ENCODE results near the gene BAIAP2L1.

The BAIAP2L1 gene

DNA sequence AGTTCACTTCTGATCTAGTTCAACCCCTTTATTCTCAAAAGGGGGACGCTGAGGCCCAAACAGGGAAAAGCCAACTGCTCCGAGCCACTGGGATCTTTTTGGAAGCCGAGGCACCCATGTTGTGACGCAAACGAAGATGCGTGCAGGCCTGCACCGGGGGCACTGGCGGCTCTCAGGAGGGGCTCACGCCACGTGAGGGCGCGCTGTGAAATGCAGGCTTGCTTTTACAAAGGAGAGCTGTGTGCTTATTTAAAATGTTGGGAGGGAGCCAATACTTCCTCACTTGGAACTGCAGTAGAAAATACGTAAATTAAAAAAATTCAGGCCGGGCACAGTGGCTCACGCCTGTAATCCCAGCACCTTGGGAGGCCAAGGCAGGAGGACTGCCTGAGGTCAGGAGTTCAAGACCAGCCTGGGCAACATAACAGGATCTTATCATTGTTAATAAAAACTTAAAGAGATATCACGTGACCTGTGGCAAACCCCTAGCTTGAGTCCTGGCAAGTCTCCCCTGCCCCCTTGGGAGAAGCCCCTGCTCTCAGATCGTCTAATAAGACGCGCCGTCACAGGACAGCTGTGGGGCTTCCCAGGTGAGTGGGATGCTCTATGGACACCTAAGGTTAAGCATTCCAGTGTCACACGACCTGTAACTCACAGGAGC, 103.1 kb downstream of the BAIAP2L1 start:
- H2AFZ ChIP-seq (ENCODE audit: low read depth, low read length), result no peak overlapping the region
- H3K23ac ChIP-seq (ENCODE audit: low read length in 2 of 2), result no peak overlapping the region
- H3K36me3 ChIP-seq (ENCODE audit: control insufficient read depth in 1 of 2, insufficient read depth in 2 of 2, low read depth in 1 of 2, low read length in 2 of 2), result peaks cover 60 to 76% of the 10 kb centered on the region in 2 experiments
- no peaks in the 10 kb centered on the region for H3K9me3 ChIP-seq (ENCODE audit: control insufficient read depth, low read length)
- DNase-seq, result no peak
- no peak overlapping the region for H3K14ac ChIP-seq (ENCODE audit: low read length in 2 of 2)
- no peak overlapping the region for H3K4me3 ChIP-seq (ENCODE audit: insufficient read depth in 1 of 2, low read depth in 1 of 2, low read length in 2 of 2)
- H2BK120ac ChIP-seq (ENCODE audit: low read depth, low read length), result no peak overlapping the region
- no peak overlapping the region for H3K9ac ChIP-seq (ENCODE audit: low read length)
- H2BK5ac ChIP-seq (ENCODE audit: low read depth, low read length, poor library complexity, severe bottlenecking), result no peak overlapping the region
- peaks cover 13% of the 10 kb centered on the region for H3K4me1 ChIP-seq (ENCODE audit: control insufficient read depth, insufficient read depth, low read depth, low read length)
- no peak overlapping the region for H2BK12ac ChIP-seq (ENCODE audit: low read length in 2 of 2)
- H4K8ac ChIP-seq (ENCODE audit: low read length), result no peak overlapping the region
- no peak overlapping the region for H3K18ac ChIP-seq (ENCODE audit: low read depth in 1 of 2, low read length in 2 of 2)
- no peak overlapping the region for H3K27ac ChIP-seq (ENCODE audit: low read length, poor library complexity, severe bottlenecking)
- WGBS, result 90% methylated on average over 21 of the region's 21 CpGs
- H3K4ac ChIP-seq (ENCODE audit: low read depth in 1 of 2, low read length in 2 of 2), result no peak overlapping the region
- peaks cover 36% of the 10 kb centered on the region for H3K79me1 ChIP-seq (replicated peaks; ENCODE audit: low read length, poor library complexity, severe bottlenecking)
- no peak overlapping the region for H4K91ac ChIP-seq (ENCODE audit: low read length)
- H2AK5ac ChIP-seq (ENCODE audit: low read length, severe bottlenecking), result no peak overlapping the region
- H3K4me2 ChIP-seq (ENCODE audit: low read length, poor library complexity, severe bottlenecking), result no peak overlapping the region
- no peaks in the 10 kb centered on the region for H3K27me3 ChIP-seq (ENCODE audit: control insufficient read depth in 1 of 2, insufficient read depth in 1 of 2, low read length in 2 of 2)
- H2BK15ac ChIP-seq (ENCODE audit: low read depth, poor library complexity, severe bottlenecking), result no peak overlapping the region

- Histone ChIP-seq H3K14ac (ENCODE audit: low read length in 2 of 2) (no peak overlapping the region), H3K18ac (ENCODE audit: low read depth in 1 of 2, low read length in 2 of 2) (no peak overlapping the region), H2BK12ac (ENCODE audit: low read length in 2 of 2) (no peak overlapping the region), H3K4ac (ENCODE audit: low read depth in 1 of 2, low read length in 2 of 2) (no peak overlapping the region), H4K91ac (ENCODE audit: low read length) (no peak overlapping the region), H3K4me2 (ENCODE audit: low read length, poor library complexity, severe bottlenecking) (no peak overlapping the region), H3K36me3 (ENCODE audit: control insufficient read depth in 1 of 2, insufficient read depth in 2 of 2, low read depth in 1 of 2, low read length in 2 of 2) (peaks cover 67 to 81% of the 10 kb centered on the region in 2 experiments), H4K8ac (ENCODE audit: low read length) (peak overlapping the region; percentile 43), H3K4me3 (ENCODE audit: insufficient read depth in 1 of 2, low read depth in 1 of 2, low read length in 2 of 2) (no peak overlapping the region), H2AFZ (ENCODE audit: low read depth, low read length) (no peak overlapping the region), H2BK5ac (ENCODE audit: low read depth, low read length, poor library complexity, severe bottlenecking) (no peak overlapping the region), H3K27me3 (ENCODE audit: control insufficient read depth in 1 of 2, insufficient read depth in 1 of 2, low read length in 2 of 2) (no peaks in the 10 kb centered on the region), H3K79me1 (replicated peaks; ENCODE audit: low read length, poor library complexity, severe bottlenecking) (peaks cover 40% of the 10 kb centered on the region), H3K9me3 (ENCODE audit: control insufficient read depth, low read length) (no peaks in the 10 kb centered on the region), H3K4me1 (ENCODE audit: control insufficient read depth, insufficient read depth, low read depth, low read length) (peaks cover 13% of the 10 kb centered on the region), H2AK5ac (ENCODE audit: low read length, severe bottlenecking) (no peak overlapping the region), H3K23ac (ENCODE audit: low read length in 2 of 2) (no peak overlapping the region), H2BK15ac (ENCODE audit: low read depth, poor library complexity, severe bottlenecking) (no peak overlapping the region), H2BK120ac (ENCODE audit: low read depth, low read length) (no peak overlapping the region), H3K9ac (ENCODE audit: low read length) (no peak overlapping the region), H3K27ac (ENCODE audit: low read length, poor library complexity, severe bottlenecking) (peak overlapping the region; percentile 13)
- DNase-seq, result no peak
- WGBS, result 82% methylated on average over 12 of the region's 12 CpGs
These were observed 104.1 kb downstream of the BAIAP2L1 start for GRCh38 chr7:98296833-98297232.

GRCh38 chr7:98295467-98296192, 105.3 kb downstream of the BAIAP2L1 start:
- Histone ChIP-seq H3K4me1 (ENCODE audit: control insufficient read depth, insufficient read depth, low read depth, low read length) (peaks cover 11% of the 10 kb centered on the region), H3K36me3 (ENCODE audit: control insufficient read depth in 1 of 2, insufficient read depth in 2 of 2, low read depth in 1 of 2, low read length in 2 of 2) (peaks cover 75 to 82% of the 10 kb centered on the region in 2 experiments), H3K27me3 (ENCODE audit: control insufficient read depth in 1 of 2, insufficient read depth in 1 of 2, low read length in 2 of 2) (no peaks in the 10 kb centered on the region), H3K4ac (ENCODE audit: low read depth in 1 of 2, low read length in 2 of 2) (no peak overlapping the region), H4K8ac (ENCODE audit: low read length) (peak overlapping the region; percentile 62), H2BK12ac (ENCODE audit: low read length in 2 of 2) (no peak overlapping the region), H4K91ac (ENCODE audit: low read length) (no peak overlapping the region), H2AK5ac (ENCODE audit: low read length, severe bottlenecking) (no peak overlapping the region), H3K9ac (ENCODE audit: low read length) (peak overlapping the region; percentile 12), H3K4me3 (ENCODE audit: insufficient read depth in 1 of 2, low read depth in 1 of 2, low read length in 2 of 2) (no peak overlapping the region), H3K4me2 (ENCODE audit: low read length, poor library complexity, severe bottlenecking) (no peak overlapping the region), H2AFZ (ENCODE audit: low read depth, low read length) (no peak overlapping the region), H2BK15ac (ENCODE audit: low read depth, poor library complexity, severe bottlenecking) (no peak overlapping the region), H3K79me1 (replicated peaks; ENCODE audit: low read length, poor library complexity, severe bottlenecking) (peaks cover 36% of the 10 kb centered on the region), H2BK5ac (ENCODE audit: low read depth, low read length, poor library complexity, severe bottlenecking) (no peak overlapping the region), H3K27ac (ENCODE audit: low read length, poor library complexity, severe bottlenecking) (peak overlapping the region; percentile 2), H3K9me3 (ENCODE audit: control insufficient read depth, low read length) (no peaks in the 10 kb centered on the region), H3K14ac (ENCODE audit: low read length in 2 of 2) (no peak overlapping the region), H3K23ac (ENCODE audit: low read length in 2 of 2) (no peak overlapping the region), H2BK120ac (ENCODE audit: low read depth, low read length) (no peak overlapping the region), H3K18ac (ENCODE audit: low read depth in 1 of 2, low read length in 2 of 2) (peak overlapping the region in 1 of 2 experiments; percentile 21)
- 92% methylated on average over 19 of the region's 19 CpGs for WGBS
- DNase-seq, result no peak

DNA sequence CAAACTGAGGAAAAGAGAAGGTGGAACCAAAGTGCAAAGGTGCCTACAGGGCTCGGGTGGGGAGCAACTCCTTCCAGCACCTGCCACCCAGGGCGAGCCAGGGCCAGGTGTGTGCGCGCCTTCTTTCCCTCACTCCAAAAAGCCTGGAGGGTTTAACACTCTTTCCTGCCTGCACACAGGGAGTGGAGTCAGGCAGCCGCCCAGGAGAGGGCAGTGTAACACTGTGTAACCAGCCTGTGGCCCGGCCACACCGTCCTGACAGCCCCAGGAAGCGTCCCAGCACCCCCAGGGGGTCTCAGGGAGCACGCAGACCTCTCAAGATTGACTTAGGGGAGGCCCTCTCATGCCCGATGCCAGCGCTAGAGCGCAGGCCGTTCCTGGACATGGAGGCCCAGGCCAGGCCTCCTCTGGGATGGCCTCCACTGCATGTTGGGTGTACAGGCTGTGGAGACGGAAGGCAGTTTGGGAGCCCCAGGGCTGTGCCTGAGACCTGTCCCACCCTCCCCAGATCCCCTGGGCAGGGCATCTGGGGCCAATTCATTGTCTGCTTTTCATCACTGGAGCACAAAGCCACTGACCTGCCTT, 106.0 kb downstream of the BAIAP2L1 start:
- Histone ChIP-seq H4K8ac (ENCODE audit: low read length) (peak overlapping the region; percentile 62), H3K4me2 (ENCODE audit: low read length, poor library complexity, severe bottlenecking) (no peak overlapping the region), H3K79me1 (replicated peaks; ENCODE audit: low read length, poor library complexity, severe bottlenecking) (peaks cover 30% of the 10 kb centered on the region), H2AK5ac (ENCODE audit: low read length, severe bottlenecking) (peak overlapping the region; percentile 10), H3K36me3 (ENCODE audit: control insufficient read depth in 1 of 2, insufficient read depth in 2 of 2, low read depth in 1 of 2, low read length in 2 of 2) (peaks cover 72 to 78% of the 10 kb centered on the region in 2 experiments), H3K27ac (ENCODE audit: low read length, poor library complexity, severe bottlenecking) (peak overlapping the region; percentile 22), H3K4me3 (ENCODE audit: insufficient read depth in 1 of 2, low read depth in 1 of 2, low read length in 2 of 2) (no peak overlapping the region), H4K91ac (ENCODE audit: low read length) (no peak overlapping the region), H2BK5ac (ENCODE audit: low read depth, low read length, poor library complexity, severe bottlenecking) (no peak overlapping the region), H3K4ac (ENCODE audit: low read depth in 1 of 2, low read length in 2 of 2) (peak overlapping the region in 1 of 2 experiments; percentile 15), H3K18ac (ENCODE audit: low read depth in 1 of 2, low read length in 2 of 2) (peak overlapping the region in 1 of 2 experiments; percentile 21), H2BK12ac (ENCODE audit: low read length in 2 of 2) (no peak overlapping the region), H3K9me3 (ENCODE audit: control insufficient read depth, low read length) (no peaks in the 10 kb centered on the region), H2BK120ac (ENCODE audit: low read depth, low read length) (no peak overlapping the region), H3K9ac (ENCODE audit: low read length) (peak overlapping the region; percentile 12), H3K23ac (ENCODE audit: low read length in 2 of 2) (no peak overlapping the region), H3K4me1 (ENCODE audit: control insufficient read depth, insufficient read depth, low read depth, low read length) (peaks cover 11% of the 10 kb centered on the region), H3K14ac (ENCODE audit: low read length in 2 of 2) (no peak overlapping the region), H3K27me3 (ENCODE audit: control insufficient read depth in 1 of 2, insufficient read depth in 1 of 2, low read length in 2 of 2) (no peaks in the 10 kb centered on the region), H2BK15ac (ENCODE audit: low read depth, poor library complexity, severe bottlenecking) (no peak overlapping the region), H2AFZ (ENCODE audit: low read depth, low read length) (no peak overlapping the region)
- 31% methylated on average over 14 of the region's 14 CpGs for WGBS
- DNase-seq, result peak; percentile 62
